Eye (tissue), 1 donor: ENCODE results near the gene MYLK2.
A peak's percentile ranks its signal among the peaks of the same experiment; 100 is the strongest.
"Not testable (repeated sequence)": the region's sequence is repeated elsewhere in the genome, so short reads cannot be mapped to it uniquely, and the experiment has no call there.

ENCODE experiments used
- DNase-seq: peaks from one replicate; pipeline ENCODE4 v3.0.0-alpha.2; 2015

MYLK2 gene

GRCh38 chr20:31819083-31819784 lies at the start of gene MYLK2:
Gene MYLK2 (plus strand): TSS chr20:31819356. CDS start chr20:31819581, 225 bp downstream.
- DNase-seq, result peak; percentile 35

GRCh38 chr20:31769681-31770080 lies 49.5 kb upstream of the MYLK2 start:
- no peak for DNase-seq

GRCh38 chr20:31770243-31770642 lies 48.9 kb upstream of the MYLK2 start:
- DNase-seq, result no peak

DNA sequence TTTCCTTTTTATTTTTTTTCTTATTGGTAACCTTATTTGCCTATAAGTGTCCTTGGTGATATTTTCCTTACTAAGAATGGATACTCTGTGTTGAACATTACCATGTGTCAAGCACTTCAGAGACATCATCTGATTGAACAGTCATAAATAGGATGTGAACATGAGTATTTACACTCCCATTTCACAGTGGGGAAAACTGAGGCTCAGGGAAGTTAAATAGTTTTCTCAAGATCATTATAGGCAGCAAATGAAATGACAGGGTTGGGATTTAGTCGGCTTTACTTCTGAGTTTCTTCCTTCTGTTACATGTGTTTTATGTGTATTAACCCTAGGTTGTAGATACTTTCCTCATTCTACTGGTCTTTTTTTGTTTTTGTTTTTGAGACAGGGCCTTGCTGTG lies 44.7 kb upstream of the MYLK2 start:
- no peak for DNase-seq

DNA sequence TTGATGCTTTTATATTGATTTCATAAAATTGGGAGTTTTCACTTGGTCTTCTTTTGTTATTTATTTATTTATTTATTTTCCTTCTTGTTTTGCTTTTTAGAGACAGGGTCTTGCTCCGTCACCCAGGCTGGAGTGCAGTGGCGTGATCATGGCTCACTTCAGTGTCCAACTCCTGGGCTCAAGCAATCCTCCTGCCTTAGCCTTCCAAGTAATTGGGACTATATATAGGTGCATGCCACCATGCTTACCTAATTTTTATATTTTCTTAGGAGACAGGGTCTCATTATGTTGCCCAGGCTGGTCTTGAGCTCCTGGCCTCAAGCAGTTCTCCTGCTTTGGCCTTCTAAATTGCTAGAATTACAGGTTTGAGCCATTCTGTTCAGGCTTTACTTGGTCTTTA lies 38.3 kb upstream of the MYLK2 start:
- DNase-seq, result no peak

- no peak for DNase-seq
Measured at GRCh38 chr20:31781945-31782344, 37.2 kb upstream of the MYLK2 start.

GRCh38 chr20:31784354-31785044 lies 34.7 kb upstream of the MYLK2 start:
- no peak for DNase-seq

GRCh38 chr20:31785089-31785488 lies 34.1 kb upstream of the MYLK2 start:
- no peak for DNase-seq

DNA sequence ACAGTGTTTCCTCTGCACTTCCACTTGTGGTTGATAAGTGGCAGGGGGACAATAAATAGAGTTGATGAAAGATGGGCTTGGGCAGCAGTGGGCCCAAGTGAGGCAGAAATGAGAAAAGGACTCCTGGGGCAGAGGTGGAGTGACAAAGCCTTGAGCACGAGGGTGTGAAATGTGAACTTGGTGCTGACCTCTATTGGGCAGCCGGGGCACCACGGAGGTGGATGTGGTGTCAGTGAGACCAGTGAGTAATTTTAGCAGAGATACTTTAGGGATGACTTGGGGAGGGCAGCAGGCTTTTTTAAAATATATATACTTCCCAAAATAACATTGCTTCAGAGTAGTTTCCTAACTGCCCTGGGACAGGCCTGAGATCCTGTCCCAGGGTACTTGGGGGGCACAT lies 30.6 kb upstream of the MYLK2 start:
- DNase-seq, result no peak

DNA sequence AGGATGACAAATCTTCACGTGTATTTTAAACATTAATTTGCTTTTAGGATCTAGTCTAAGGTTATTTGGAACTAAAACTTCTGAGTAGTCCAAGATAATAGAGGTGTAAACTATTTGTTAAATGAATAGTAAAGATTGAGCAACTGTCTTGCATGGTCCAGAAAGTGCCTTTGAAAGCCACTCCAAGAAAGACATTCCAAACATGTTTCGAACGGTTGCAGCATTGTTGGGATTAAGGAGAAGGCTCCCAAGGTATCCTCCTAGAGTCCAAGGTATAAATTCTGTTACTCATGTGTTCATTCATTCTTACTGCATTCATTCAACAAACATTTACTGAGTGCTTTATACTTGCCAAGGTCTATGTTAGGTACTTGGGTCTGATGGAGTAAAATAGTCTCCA lies 28.8 kb upstream of the MYLK2 start:
- DNase-seq, result no peak

- DNase-seq, result no peak
Measured at GRCh38 chr20:31797364-31797763, 21.8 kb upstream of the MYLK2 start.

- DNase-seq, result no peak
Measured at GRCh38 chr20:31801508-31801907, 17.6 kb upstream of the MYLK2 start.

DNA sequence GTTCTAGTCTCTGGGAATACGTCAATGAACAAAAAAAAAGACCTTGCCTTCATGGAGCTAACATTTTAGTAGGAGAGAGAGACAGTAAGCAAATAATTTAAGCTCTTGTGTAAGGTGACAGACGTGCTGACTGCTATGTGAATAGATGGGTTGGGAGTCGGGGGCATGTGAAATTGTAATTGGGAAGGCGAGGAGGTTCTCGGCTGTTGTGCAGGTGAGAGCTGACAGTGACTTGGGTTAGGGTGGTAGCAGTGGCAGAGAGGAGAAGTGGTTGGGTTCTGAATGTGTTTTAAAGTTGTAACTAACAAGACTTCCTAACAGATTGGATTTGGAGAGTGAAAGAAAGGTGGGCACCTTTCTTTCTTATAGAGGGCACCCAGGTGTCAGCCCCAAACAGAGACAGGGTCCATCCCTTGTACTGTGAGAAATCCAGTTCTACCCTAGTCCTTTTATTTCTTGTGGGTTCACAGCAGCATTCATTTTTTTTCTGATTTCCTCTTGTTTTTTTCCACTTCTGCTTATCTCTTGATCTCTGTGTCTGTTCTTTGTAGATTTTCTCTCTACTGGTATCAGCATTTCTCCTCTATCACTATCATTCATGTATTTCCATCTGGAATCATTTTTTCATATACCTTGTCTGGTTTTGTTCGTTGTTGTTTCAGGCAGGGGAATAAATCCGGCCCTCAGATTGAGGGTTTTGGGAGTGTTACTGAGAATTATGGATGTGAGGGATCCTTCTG lies 15.4 kb upstream of the MYLK2 start:
- DNase-seq, result peak; percentile 37

GRCh38 chr20:31806564-31807355 lies 12.4 kb upstream of the MYLK2 start:
- no peak for DNase-seq

- DNase-seq, result no peak
Measured at GRCh38 chr20:31808481-31808880, 10.7 kb upstream of the MYLK2 start.

DNA sequence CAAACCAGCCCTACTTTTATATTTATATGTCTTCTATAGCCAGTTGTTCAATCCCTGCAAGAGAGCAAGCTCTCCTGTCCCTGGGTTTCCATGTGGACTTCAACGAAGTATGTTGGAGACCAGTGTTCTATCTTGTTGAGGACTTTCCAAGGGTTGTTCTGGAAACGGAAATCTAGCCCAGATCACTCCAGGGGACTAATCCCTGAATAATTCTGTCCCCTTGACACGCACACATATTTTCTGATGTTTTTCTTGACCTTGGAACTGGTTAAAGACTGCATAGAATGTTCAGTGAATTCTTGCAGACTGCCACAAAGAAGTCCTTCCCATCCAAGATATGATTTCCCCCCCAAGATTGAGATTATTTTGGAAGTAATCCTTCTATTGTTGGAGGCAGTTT lies 9.5 kb upstream of the MYLK2 start:
- no peak for DNase-seq

DNA sequence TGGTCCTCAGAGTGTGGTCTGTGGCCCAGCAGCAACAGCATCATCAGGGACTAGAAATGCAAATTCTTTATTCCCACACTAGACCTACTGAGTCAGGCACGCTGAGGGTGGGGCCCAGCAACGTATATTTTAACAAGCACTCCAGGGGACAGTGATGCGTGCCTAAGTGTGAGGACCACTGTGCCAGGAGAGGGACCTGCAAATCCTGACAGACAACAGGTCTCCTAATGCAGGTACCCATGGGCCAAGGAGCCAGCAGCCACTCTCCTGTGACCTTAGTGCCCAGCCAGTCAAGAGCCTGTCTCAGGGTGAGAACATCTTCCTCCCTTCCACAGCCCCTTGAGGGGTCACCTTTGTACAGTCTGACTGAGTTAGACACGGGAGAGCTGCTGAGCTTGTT lies 8.0 kb upstream of the MYLK2 start:
- DNase-seq, result no peak

GRCh38 chr20:31811796-31812728 lies 7.1 kb upstream of the MYLK2 start:
- DNase-seq, result peak; percentile 50

GRCh38 chr20:31813611-31814010 lies 5.5 kb upstream of the MYLK2 start:
- no peak for DNase-seq

- DNase-seq, result not testable (repeated sequence)
Measured at GRCh38 chr20:31814142-31814541, 5.0 kb upstream of the MYLK2 start.

- DNase-seq, result peak; percentile 60
Measured at GRCh38 chr20:31815408-31816188, 3.6 kb upstream of the MYLK2 start.
